Activated CD8-positive, alpha-beta memory T cell treated with anti-CD3 and anti-CD28 coated beads, Interleukin-2, amount 50 U/mL, for 1 hour (primary cell): ENCODE measurements around the gene MKX.

ENCODE experiments used
- DNase-seq: peaks from one replicate; pipeline ENCODE4 v3.0.0-alpha.2; 2020; ENCODE audit errors: extremely low read depth

The MKX gene

DNA sequence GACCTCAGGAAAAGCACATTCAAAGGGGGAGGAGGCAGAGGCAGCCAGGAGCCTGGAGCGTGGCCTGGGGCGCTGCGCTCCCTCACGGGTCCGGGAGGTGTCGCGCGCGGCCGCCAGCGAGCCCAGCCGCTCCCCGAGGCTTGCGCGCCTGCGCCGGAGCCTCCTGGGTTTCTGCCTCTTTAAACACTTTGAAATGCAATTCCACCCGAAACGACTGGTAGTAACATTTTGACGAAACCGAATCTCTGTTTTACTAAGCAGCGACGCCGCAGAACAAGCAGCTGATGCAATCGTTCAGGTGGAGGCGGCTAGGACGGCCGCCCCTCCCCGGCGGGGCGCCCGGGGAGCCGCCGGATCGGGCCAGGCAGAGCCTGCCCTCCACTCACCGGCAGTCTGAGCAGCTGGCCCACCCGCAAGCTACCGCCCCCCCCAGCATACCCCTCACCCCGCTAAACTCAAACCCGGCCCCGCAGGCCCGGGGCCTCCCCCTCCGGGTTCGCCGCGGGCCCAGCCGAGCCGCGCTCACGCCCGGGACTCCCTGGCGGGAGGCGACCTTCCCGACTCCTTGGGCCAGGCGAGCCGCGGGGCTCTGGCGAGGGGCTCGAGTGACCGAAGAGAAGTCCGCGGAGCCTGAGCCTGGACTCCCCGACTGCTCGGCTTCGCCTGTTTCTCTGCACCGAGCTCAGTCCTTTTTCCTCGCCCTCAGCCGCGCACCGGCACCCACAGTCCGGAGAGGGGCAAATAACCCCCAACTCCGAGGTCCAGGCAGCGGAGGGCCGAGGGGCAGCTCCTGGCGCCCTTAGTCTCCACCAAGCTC, 3.2 kb downstream of the MKX start:
- DNase-seq, result peak; percentile 43

DNA sequence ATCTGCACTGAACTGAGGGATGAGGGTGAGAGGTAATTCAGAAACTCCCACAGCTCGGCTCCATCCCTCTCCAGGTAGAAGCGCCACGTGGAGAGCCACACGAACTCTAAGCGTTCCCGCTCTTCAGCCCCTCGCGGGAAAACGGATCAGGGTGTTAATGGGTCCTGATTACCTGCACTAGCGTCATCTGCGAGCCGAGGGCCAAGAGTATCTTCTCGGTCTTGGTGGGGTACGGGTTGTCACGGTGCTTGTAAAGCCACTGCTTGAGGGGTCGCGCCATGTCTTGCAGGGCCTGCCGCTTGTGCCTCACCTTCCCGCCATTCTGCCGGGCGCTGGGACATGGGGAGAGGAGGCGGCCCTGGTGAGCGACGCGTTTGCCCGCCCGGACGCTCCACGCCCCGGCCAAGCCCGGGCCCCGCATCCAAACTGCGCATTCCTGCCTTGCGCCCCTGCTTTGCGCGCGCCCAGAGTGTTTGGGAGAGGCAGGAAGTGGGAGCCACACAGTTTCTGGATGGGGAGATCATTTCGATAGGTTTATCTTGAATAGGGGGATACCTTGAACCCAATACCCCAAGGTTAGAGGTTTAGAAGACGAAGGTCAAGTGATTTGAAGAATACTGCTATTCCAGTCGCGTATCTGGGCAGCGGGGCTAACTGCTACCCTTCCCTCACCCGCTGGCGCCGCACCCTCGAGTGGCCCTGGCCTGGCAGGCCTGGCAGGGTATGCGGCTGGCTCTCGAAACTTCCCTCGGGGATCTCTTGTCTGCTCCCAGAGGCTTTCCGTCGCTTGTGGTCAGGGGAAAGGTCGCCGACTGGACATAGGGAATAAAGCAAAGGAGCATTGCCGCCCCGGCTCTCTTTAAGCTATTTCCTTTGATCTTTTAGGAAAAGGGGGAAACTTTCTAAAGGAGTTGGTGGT, 4.2 kb downstream of the MKX start:
- DNase-seq, result no peak

DNA sequence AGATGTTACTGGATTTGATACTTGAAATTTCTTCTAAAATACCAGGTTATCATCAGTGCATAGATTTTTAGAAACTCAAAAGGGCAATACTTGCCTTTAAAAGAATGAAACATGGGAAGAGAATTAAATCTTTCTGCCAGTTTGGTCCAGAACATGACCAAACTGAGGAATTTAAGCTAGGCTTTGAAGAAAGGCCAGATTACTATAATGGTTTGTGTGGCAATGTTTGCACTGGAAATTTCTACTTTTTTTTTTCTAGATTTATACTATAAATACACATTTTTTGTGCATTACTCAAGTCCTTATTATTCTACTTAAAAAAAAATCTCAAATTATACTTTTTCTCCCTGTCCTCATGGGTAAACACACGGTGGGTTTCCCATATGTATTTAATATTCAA, 9.2 kb downstream of the MKX start:
- DNase-seq, result no peak

DNA sequence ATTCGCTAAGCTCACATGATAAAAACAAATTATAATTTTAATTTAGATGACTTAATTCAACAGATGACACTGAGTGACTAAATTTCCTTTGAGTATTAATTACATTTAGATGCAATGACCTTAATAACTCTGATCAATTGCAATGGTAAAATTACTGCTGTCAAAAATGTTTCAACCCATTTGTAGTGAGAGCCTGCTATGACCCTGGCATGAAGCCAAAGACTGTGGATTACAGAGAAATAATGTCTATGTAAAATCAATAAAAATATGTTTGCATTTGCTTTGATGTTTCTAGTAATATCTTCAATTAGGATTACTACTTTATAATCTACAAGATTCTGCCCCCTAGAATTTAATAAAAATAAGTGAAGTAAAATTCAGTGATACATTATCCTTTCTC, 15.6 kb downstream of the MKX start:
- DNase-seq, result no peak

DNA sequence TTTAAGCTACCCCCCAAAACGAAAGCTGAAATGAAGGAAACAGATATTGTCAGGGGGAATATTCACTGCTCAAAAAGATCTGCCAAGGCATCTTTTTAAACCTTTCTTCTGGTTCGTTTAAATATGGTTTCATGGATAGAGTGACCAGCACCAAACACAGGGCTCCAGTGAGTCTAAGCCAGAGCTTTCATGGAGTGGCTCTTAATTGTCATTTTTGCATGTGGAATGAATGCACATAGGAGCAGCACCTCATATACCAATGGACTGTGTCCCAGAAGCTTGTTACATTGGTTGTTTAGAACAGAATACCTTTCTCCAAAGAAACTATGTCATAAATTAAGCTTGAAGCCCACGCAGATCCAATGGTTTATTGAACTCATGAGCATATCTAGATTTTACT, 17.3 kb downstream of the MKX start:
- DNase-seq, result no peak

DNA sequence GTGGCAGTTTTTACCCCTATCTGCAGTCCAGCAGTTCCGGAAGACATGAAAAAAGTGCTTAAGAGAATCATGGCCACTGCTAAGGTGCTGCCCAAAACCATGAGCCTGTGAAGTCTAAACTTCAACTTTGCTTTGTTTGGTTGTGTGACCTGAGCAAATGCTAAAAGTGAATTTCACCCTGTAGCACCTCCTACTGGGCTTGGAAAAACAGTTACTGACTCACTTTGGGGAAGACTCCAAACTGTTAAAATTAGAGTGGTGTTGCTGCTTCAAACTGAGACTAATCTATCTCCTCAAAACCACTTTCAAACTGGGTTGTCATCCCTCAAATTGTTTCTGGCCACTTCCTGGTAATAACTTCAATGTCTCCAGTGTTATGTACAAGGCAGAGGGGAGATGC, 21.3 kb downstream of the MKX start:
- DNase-seq, result no peak

DNA sequence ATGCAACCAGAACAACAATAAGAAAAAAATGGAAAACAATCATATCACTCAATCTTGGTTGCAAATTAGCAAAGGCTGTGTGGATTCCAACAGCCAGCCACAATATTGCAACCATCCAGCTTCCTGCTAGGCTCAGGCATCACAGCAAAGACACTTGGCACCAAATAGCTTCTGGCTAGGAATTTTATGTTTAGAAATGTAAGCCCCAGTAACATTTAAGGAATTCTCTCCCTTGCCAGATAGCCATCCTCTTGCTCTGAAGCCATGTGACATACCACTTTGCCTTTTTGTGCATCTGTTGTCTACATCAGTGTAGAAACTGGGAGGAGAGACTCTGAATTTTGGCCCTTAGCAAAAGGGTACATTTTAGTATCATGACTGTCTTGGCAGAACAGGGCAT, 22.2 kb downstream of the MKX start:
- no peak for DNase-seq

DNA sequence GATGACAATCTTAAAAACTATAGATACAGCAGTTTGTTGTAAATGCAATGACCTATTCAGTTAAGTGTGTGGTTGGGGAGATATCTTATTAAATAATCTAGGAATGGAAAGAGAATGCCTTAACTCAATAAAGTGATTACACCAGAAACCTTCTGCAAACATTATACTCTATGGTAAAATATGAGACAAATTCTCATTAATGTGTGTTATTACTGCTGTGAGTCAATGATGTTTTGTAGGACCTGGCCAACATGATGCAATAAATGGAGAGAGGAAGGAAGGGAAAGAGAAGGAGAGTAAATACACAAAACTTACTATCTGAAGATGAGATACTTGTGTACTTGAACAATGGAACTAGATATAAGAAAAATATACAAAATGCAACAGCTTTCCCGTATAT, 25.1 kb downstream of the MKX start:
- DNase-seq, result no peak

DNA sequence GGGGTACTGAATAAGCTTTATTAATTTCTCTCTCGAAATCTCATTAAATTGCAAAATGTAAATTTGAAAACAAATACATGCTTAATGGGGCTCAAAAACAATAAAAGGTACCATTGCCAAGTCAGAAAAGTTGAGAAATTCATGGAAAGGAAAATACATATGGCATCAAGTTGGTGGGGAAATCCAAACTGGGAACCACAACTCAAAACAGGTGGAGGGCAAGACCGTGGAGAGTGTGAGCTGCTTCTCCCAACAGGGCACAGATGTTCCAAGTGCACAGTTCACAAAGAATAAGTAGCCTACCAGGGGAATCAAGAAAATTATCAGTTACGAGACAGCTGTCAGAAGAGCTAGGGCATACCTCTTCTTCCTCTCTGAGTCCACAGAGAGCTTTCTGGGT, 26.6 kb downstream of the MKX start:
- DNase-seq, result no peak

DNA sequence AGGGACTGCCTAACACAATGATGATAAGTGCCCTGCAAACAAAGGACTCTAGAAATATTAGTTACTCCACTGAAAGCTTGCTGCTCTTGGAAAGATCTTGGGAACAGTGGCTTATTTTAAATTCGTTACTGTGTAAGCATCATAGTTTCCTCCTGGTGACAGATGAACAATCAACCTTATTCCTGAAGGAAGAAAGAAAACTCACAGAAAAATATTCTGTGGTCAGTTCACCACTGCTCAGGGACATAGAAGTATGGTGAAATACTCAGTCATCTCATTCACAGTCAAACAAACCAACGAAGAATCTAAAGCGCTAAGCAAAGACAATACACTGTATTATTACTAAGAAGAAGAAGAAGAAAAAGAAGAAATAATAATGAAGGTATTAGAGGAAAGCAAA, 27.8 kb downstream of the MKX start:
- no peak for DNase-seq

DNA sequence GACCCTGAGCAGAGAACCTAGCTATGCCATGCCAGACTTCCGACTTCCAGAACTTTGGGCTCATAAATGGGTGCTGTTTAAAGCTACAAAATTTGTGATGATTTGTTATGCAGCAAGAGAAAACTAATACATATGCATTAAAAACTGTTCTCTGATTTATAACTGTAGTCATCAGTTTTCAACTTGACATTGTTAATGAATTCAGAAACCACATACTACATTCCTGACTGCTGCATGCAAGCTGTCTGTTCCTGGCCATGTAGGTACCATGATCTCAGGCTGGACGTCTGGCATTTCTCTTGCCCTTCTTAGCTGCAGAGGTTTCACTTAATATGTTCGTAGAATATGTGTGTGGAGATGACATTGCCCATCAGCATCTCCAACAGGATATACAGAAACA, 28.4 kb downstream of the MKX start:
- no peak for DNase-seq

DNA sequence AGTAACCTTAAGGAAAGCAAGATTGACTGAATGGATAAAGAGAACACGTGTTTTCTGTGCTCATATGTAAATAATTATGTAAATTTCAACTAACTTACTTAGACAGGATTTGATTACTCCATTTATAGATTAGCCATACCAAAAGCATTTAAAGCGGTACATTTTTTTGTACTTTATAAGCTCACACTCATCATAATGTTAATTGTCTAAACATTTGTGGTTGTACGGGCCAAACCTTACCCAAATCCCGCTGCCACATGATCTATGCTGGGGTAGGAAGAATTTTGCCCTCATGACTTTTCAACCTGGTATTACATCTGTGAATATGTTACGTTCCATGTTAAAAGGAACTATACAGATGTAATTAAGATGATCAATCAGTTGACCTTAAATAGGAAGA, 29.1 kb downstream of the MKX start:
- DNase-seq, result no peak

DNA sequence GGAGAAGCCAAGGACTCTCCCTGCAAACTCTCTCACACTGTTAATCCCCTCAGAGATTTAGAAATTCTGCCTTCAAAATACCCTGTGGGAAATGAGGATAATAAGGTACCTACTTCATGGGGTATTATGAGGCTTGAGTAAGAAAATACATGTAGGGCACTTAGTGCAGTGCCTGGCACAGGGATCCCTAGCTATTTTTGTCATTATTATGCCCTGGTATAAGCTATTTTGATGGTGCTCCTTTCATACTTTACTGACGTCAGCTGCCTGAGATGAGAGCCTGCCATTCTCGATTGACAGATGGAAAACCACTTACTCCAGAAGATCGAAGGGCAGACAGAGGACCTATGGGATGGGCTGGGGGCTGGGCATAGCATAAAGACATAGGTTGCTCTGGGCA, 30.1 kb downstream of the MKX start:
- no peak for DNase-seq

DNA sequence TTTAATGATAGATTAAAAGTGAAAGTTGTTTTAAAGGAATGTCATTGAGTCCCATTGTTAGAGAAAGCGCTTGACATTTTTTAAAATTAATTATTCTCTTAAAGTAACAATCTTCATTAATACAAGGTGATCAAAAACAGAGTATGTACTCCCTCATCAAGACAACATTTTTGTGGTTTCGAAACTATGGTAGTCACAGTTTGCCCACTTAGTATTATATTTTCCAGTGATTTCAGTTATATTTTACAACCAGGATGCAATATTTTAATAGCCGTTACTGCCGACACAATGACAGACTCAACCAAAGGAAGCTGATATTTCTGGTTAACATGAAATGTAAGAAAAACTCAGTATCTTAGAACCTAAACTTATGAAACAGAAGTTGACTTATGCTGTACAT, 31.3 kb downstream of the MKX start:
- DNase-seq, result no peak

DNA sequence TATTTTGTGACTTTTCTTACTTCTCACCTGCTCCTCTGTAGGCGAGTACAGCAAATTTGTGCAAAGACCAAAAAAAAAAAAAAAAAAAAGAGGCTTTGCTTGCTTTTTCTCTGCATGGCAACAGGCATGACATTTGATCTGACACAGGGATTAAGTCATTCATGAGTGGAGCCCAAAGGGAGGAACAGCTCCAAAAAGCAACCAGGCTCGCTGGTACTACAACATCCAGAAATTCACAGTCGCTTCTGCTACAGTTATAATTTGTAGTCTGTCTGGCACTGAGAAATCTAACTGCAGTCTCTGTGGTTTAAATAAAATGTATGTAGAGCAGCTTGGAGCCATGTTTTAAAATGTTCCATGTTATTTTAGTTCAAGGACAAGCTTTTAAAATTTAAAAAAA, 31.7 kb downstream of the MKX start:
- no peak for DNase-seq

DNA sequence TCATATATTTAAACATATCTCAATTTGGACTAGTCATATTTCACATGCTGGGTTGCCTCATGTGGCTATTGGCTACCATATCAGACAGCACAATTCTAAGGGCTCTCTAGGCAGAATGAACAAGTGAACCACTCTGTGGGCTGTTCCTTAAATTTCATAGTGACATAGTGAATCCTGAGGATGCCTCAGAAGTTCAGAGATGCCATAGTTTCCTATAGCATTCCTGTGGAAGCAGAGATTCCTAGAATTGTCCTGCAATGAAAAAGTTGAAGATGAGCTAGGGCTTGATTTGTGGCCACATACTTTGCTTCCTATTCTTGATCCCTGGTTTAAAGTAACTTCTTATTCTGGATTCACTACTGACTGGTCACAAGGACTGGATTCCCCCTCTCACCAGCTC, 35.6 kb downstream of the MKX start:
- no peak for DNase-seq

DNA sequence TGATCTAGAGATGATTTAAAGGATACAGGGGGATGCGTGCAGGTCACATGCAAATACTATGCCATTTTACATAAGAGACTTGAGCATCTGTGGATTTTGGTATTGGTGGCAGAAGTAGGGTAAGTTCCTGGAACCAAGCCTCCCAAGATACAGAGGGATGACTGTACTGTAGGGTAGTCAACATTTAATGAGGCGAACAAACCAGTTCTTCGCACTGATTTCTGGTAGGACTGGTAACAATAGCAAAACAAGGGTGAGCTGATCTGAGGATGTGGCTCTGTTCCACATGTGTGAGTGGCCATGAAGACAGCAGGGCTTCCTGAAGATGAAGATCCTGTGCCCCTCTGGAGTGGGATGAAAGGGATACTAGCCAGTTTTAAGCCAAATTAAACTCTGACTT, 36.3 kb downstream of the MKX start:
- no peak for DNase-seq

DNA sequence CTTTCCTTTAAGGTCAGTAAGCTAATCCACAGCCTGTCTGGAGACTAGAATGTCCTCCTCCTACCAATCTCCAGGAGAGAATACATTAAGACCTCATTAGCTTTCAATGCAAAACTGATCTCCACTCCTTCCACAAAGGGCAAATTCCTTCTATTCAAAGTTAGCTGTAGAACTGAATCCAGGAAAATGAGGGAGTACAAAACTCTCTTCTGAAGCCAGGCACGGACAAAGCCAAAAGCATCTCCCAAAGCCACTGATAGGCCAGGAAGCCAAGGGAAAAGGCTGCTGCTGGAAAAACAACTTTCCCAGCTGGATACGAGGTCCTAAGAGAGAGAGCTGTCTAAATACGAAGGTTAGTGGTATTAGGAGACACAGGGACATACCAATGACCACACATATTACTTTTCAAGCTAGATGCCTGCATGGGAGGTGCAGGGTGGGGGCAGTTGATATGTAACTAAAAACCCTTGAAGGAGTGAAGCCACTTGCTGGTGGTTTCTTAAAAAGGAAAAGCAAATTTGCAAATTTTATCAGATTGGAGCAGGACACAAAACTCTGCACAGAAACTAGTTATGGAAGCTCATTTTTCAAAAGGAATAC, 43.6 kb downstream of the MKX start:
- no peak for DNase-seq

DNA sequence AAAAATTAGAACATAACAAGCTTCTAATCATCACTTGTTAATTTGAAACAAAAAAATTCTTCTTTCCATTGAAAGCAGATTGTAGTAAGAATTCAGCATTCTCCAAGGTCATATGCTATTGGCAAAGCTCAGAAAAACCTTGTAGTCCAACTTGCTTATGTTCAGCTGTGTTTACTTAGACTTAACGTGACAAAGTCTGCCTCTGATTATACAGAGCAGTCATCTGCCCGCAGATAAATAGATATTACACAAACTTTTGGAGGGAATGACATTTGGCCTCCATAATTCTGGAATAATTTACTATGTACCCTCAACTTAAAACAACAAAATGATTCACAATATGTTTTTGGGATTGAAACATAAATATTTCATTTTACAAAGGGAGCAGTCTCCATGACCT, 45.8 kb downstream of the MKX start:
- DNase-seq, result no peak

DNA sequence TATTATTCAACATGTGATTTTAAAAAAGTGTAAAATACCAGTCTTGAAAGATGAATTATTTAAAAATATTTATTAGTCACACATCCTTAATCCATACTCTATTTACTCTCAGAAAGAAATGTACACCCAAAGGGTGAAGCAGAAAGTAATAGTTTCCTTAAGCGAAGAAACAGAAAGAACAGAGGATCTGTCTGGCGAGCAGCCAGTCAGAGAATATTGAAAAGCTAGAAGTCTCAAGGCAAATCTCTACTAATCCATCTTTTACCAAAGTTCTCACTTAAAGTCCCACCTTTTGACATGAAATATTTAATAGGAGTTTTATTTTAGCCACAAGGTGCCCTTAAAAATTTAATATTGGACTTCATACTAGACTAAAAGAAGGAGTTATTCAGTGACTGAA, 46.7 kb downstream of the MKX start:
- DNase-seq, result no peak

DNA sequence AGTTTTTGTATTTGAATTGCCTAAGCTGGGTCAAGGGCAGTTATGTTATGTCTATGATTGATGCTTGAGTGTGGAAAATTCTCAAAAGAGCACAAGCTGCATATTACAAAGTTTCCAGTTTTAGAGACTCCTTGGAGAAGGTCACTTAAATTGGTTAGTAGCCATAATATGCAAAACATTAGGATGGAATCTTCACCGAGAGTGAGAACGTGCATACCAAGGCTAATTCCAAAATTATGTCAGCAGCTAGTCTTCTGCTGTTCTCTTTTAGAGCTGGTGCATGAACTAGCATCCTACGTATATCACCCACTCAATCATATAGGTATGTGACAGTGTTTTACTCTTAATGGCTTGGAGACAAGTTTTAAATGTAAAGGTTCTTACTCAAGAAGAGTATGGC, 49.2 kb downstream of the MKX start:
- DNase-seq, result no peak

DNA sequence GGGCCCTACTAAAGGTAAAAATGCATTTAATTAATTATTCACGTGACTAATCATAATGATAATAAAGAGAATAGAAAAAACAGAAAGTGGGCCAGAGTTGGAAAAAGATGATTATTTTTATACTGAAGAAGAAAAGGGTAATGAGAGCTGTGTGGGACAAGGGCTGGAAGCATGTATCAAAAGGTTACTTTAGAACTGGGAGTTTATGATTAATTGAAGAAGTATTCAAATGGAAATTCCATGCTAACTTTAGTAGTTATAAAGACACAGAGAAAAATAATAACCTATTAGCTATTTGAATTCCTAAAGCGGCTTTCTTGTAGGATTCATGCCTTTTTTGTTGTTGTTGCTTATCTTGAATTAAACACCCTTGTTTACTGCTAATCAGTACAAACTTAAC, 49.9 kb downstream of the MKX start:
- DNase-seq, result no peak

DNA sequence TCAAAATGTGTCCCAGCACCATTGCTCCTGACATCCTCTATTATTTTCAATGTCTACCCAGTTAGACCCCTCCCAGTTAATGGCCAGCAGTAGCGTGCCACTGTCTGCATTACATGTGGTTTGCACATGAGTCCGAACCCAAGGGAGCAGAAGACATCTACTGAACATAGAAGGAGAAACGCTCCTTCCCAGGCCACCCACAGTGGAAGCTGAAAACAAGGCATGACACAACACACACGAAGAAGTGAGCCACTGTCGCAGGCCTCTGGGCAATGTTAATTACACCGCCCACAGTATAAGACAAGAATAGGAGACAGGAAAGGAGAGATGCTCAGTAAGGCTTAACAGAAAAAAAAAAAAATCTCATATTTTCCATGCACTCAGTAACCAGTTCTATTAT, 50.5 kb downstream of the MKX start:
- DNase-seq, result no peak
